GM18870 (cell line): Measurements from ENCODE around the gene ERC2.
A peak's percentile ranks its signal among the peaks of the same experiment; 100 is the strongest.
"Not testable (repeated sequence)": the region's sequence is repeated elsewhere in the genome, so short reads cannot be mapped to it uniquely, and the experiment has no call there.

Source experiments
- ATAC-seq: cut with Tn5 transposase; IDR thresholded peaks from one replicate; pipeline ENCODE4 v1.9.1; 2021; ENCODE audit warnings: moderate library complexity; ENCODE audit not compliant: unreplicated experiment

The ERC2 gene

GRCh38 chr3:56468184-56469106 lies at the start of gene ERC2:
Gene ERC2 (minus strand): TSS chr3:56468467.
- no peak for ATAC-seq

- no peak for ATAC-seq
Observed at GRCh38 chr3:56502738-56503137, 34.5 kb upstream of the ERC2 start.

GRCh38 chr3:56496376-56496775 lies 28.1 kb upstream of the ERC2 start:
- ATAC-seq: not testable (repeated sequence)

GRCh38 chr3:56494679-56495322 lies 26.5 kb upstream of the ERC2 start:
- ATAC-seq: peak; percentile 80

GRCh38 chr3:56491566-56491965 lies 23.3 kb upstream of the ERC2 start:
- no peak for ATAC-seq

- ATAC-seq: no peak
Observed at GRCh38 chr3:56488812-56489600, 20.7 kb upstream of the ERC2 start.

- ATAC-seq: no peak
Observed at GRCh38 chr3:56484525-56485032, 16.3 kb upstream of the ERC2 start.

- ATAC-seq: no peak
Observed at GRCh38 chr3:56484122-56484521, 15.9 kb upstream of the ERC2 start.

GRCh38 chr3:56477646-56478045 lies 9.4 kb upstream of the ERC2 start:
- no peak for ATAC-seq

GRCh38 chr3:56476771-56477170 lies 8.5 kb upstream of the ERC2 start:
- ATAC-seq: no peak

GRCh38 chr3:56471771-56472170 lies 3.5 kb upstream of the ERC2 start:
- no peak for ATAC-seq

- no peak for ATAC-seq
Observed at GRCh38 chr3:56469141-56469540, 874 bp upstream of the ERC2 start.

- no peak for ATAC-seq
Observed at GRCh38 chr3:56467801-56468183, 475 bp downstream of the ERC2 start.

GRCh38 chr3:56467108-56467507 lies 1.2 kb downstream of the ERC2 start:
- no peak for ATAC-seq

GRCh38 chr3:56459719-56460118 lies 8.5 kb downstream of the ERC2 start:
- no peak for ATAC-seq

- no peak for ATAC-seq
Observed at GRCh38 chr3:56459104-56459496, 9.2 kb downstream of the ERC2 start.

- no peak for ATAC-seq
Observed at GRCh38 chr3:56458496-56459103, 9.7 kb downstream of the ERC2 start.

- ATAC-seq: no peak
Observed at GRCh38 chr3:56456117-56456516, 12.2 kb downstream of the ERC2 start.

GRCh38 chr3:56453011-56453410 lies 15.3 kb downstream of the ERC2 start:
- no peak for ATAC-seq

- ATAC-seq: no peak
Observed at GRCh38 chr3:56452085-56452484, 16.2 kb downstream of the ERC2 start.

GRCh38 chr3:56443372-56443771 lies 24.9 kb downstream of the ERC2 start:
- no peak for ATAC-seq
